ENCODE results near the gene STX12.

Gene STX12

GRCh38 chr1:27755865-27756264, 17.2 kb upstream of the STX12 start:
- ChIA-PET POLR2A (ENCODE audit: low non-redundant PET) (no interaction called here), CTCF (interaction anchor here (0.6 kb wide), 2 partner anchors 40 to 1946 kb away, joined by 3 to 5 read pairs; no protein-coding TSS in a partner anchor)
- TF ChIP-seq, protein P1, sequence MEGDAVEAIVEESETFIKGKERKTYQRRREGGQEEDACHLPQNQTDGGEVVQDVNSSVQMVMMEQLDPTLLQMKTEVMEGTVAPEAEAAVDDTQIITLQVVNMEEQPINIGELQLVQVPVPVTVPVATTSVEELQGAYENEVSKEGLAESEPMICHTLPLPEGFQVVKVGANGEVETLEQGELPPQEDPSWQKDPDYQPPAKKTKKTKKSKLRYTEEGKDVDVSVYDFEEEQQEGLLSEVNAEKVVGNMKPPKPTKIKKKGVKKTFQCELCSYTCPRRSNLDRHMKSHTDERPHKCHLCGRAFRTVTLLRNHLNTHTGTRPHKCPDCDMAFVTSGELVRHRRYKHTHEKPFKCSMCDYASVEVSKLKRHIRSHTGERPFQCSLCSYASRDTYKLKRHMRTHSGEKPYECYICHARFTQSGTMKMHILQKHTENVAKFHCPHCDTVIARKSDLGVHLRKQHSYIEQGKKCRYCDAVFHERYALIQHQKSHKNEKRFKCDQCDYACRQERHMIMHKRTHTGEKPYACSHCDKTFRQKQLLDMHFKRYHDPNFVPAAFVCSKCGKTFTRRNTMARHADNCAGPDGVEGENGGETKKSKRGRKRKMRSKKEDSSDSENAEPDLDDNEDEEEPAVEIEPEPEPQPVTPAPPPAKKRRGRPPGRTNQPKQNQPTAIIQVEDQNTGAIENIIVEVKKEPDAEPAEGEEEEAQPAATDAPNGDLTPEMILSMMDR (conservative IDR thresholded peaks at IDR 0.05; ENCODE audit: low read depth): no peak
- no peak overlapping the region for H3K27ac ChIP-seq
- no peak for DNase-seq (ENCODE audit: low spot score)

- CTCF ChIA-PET: interaction anchor here (0.6 kb wide), 1 partner anchor 11 kb away, joined by 3 read pairs; no protein-coding TSS in a partner anchor
- POLR2A ChIA-PET (ENCODE audit: low non-redundant PET): no interaction called here
- no peak overlapping the region for H3K27ac ChIP-seq
- no peak for DNase-seq (ENCODE audit: low spot score)
- TF ChIP-seq, protein P1 (conservative IDR thresholded peaks at IDR 0.05; ENCODE audit: low read depth): no peak
These were observed 13.8 kb upstream of the STX12 start for GRCh38 chr1:27759236-27759635.

- TF ChIP-seq, protein P1 (conservative IDR thresholded peaks at IDR 0.05; ENCODE audit: low read depth): no peak
- no peak for DNase-seq (ENCODE audit: low spot score)
- CTCF ChIA-PET: interaction anchor here (0.6 kb wide), 1 partner anchor 152 kb away, joined by 4 read pairs; no protein-coding TSS in a partner anchor
These were observed 12.6 kb upstream of the STX12 start for GRCh38 chr1:27760426-27760825.

GRCh38 chr1:27762033-27762432, 11.0 kb upstream of the STX12 start:
- TF ChIP-seq, protein P1 (conservative IDR thresholded peaks at IDR 0.05; ENCODE audit: low read depth): no peak
- CTCF ChIA-PET: no interaction called here
- no peak for DNase-seq (ENCODE audit: low spot score)
- H3K27ac ChIP-seq: no peak overlapping the region
- POLR2A ChIA-PET (ENCODE audit: low non-redundant PET): no interaction called here

More at GRCh38 chr1:27760426-27760825, 12.6 kb upstream of the STX12 start:
- POLR2A ChIA-PET (ENCODE audit: low non-redundant PET): no interaction called here
- H3K27ac ChIP-seq: no peak overlapping the region

DNA sequence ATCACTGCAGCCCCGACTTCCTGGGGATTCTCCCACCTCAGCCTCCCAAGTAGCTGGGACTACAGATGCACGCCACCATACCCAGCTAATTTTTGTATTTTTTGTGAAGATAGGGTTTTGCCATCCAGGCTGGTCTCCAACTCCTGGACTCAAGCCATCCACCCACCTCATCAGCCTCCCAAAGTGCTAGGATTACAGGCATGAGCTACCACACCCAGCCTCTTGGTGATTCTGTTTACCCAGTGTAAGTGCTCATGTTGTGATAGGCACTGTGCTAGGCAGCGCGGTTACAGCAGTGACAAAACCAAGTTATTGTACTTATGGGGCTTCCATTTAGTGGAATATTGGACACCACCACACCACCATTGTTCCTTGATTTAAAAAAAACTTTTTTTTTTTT, 9.7 kb upstream of the STX12 start:
- CTCF ChIA-PET: interaction anchor here (0.5 to 0.8 kb wide), 3 partner anchors 8 to 347 kb away, joined by 3 to 4 read pairs (median 3); partner anchors contain the start of gene STX12
- POLR2A ChIA-PET (ENCODE audit: low non-redundant PET): no interaction called here
- no peak overlapping the region for H3K27ac ChIP-seq
- TF ChIP-seq, protein P1 (conservative IDR thresholded peaks at IDR 0.05; ENCODE audit: low read depth): no peak
- no peak for DNase-seq (ENCODE audit: low spot score)

DNA sequence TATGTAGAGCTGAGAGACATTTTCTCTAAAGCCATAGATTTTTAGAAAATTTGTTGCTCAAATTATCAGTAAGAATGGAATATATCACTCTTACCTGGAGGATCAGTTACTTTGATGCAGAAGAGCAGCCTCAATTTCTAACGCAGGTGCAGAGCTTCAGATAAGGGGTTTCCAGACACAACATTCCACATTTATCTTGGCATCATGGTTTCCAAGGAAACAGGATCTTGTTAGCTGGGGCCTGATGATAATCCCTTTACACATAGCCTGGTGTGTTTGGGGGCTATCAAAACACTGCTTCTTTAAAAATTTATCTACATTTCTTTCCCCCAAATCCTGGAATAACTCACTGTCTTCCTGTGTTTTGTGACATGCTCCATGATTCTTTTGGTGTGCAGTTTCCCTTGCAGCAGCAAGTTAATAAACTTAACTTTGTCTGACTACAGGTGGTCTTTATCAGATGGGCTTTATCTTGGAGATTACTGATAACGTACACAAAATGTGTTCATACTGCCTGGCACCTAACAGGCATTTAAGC, 2.7 kb upstream of the STX12 start:
- ChIA-PET CTCF (interaction anchor here (0.6 to 1.1 kb wide), 3 partner anchors 11 to 25 kb away, joined by 3 read pairs; no protein-coding TSS in a partner anchor), POLR2A (ENCODE audit: low non-redundant PET) (no interaction called here)
- TF ChIP-seq, protein P1 (conservative IDR thresholded peaks at IDR 0.05; ENCODE audit: low read depth): no peak
- DNase-seq (ENCODE audit: low spot score): no peak
- no peak overlapping the region for H3K27ac ChIP-seq
